Lower leg skin (tissue), 3 donors: ENCODE results near the gene SLC6A3.

ENCODE experiments used
- CTCF ChIP-seq, 3 donors: fragments of 450-650 bp; IDR thresholded peaks; one replicate each; pipeline ENCODE4 v1.5.1; 2016; ENCODE audit warnings: antibody characterized with exemption in 3 of 3, mild to moderate bottlenecking in 3 of 3, moderate library complexity in 2 of 3
- POLR2A ChIP-seq, 2 donors: fragments of 450-650 bp; IDR thresholded peaks; one replicate each; pipeline ENCODE4 v1.6.1; 2016 to 2017; ENCODE audit warnings: antibody characterized with exemption in 2 of 2, mild to moderate bottlenecking in 1 of 2, moderate library complexity in 1 of 2

GRCh38 chr5:1418921-1419280 lies 26.3 kb downstream of the SLC6A3 start:
- TF ChIP-seq CTCF (IDR thresholded peaks at IDR 0.05) = no peak
- TF ChIP-seq POLR2A (IDR thresholded peaks at IDR 0.05) = no peak
